Measurements from ENCODE around the gene PSMC6. TPM values are rescaled to one million over a fixed set of nuclear protein-coding genes. Genes with fewer than 3 reads are reported as not detected.
A peak's percentile ranks its signal among the peaks of the same experiment; 100 is the strongest.

PSMC6 gene
- total and polyA plus RNA-seq, 2 experiments from 2014 or later: 143 to 176 TPM

DNA sequence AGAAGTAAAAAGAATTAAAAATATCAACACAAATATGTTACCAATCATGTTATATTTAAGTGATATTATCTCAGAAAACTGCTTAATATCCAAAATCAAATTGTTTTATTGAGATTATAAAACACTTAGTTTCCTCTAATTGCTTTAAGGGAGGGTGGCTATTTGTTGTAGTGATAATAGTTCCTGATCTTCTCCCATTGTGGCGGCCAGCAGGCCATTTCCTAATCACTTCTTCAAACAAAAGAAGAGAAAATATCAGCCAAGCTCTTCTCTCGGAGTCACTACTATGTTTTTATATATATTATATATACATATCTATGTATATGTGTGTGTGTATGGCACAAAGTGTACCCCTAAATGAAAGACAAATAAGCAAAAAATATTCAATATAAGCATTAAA, 43.1 kb upstream of the PSMC6 start:
- no peak overlapping the region for H3K4me3 Mint-ChIP-seq
- Histone ChIP-seq H3K36me3 (ENCODE audit: insufficient read depth) (peaks cover 10% of the 10 kb centered on the region), H3K4me2 (0 out of 2 replicates have a peak overlapping the region, but pooled peaks have one; percentile 3), H3K4me1 (ENCODE audit: insufficient read depth) (peaks cover 4% of the 10 kb centered on the region; the same call in 1 of the 2 replicates), H3K79me2 (replicated peaks; ENCODE audit: insufficient read depth) (no peaks in the 10 kb centered on the region), H3F3A (replicated peaks; ENCODE audit: low read depth) (no peaks in the 10 kb centered on the region), H3K27ac (ENCODE audit: low read depth) (0 out of 2 replicates have a peak overlapping the region, but pooled peaks have one; percentile 0), H3K27me3 (ENCODE audit: insufficient read depth) (no peaks in the 10 kb centered on the region), H3K9me2 (ENCODE audit: insufficient read depth) (no peaks in the 10 kb centered on the region), H3K4me3 (no peak overlapping the region), H2AFZ (no peak overlapping the region), H4K20me1 (replicated peaks; ENCODE audit: insufficient read depth) (no peaks in the 10 kb centered on the region)
- H3K36me3 Mint-ChIP-seq (ENCODE audit: low read depth): peaks cover 13% of the 10 kb centered on the region; the same call in 2 of the 3 replicates
- peak overlapping the region; percentile 92 for H3K27ac Mint-ChIP-seq
- ATAC-seq: peak; percentile 56; the same call in 2 of the 3 replicates
- H3K4me1 Mint-ChIP-seq: peaks cover 15% of the 10 kb centered on the region
- peaks cover 2% of the 10 kb centered on the region for H3K27me3 Mint-ChIP-seq (ENCODE audit: insufficient read depth, low read depth, poor library complexity)
- H3K9me3 Mint-ChIP-seq: no peaks in the 10 kb centered on the region
- no peak for TF ChIP-seq EZH2 (IDR thresholded peaks at IDR 0.05; ENCODE audit: low read depth, unreplicated experiment)
- peak; percentile 31; the same call in 1 of the 2 replicates for TF ChIP-seq NANOG (IDR thresholded peaks at IDR 0.05; ENCODE audit: borderline replicate concordance)
- no peak for TF ChIP-seq JUNB (IDR thresholded peaks at IDR 0.05; ENCODE audit: unreplicated experiment)
- peak; percentile 42 for DNase-seq (ENCODE audit: low spot score)

DNA sequence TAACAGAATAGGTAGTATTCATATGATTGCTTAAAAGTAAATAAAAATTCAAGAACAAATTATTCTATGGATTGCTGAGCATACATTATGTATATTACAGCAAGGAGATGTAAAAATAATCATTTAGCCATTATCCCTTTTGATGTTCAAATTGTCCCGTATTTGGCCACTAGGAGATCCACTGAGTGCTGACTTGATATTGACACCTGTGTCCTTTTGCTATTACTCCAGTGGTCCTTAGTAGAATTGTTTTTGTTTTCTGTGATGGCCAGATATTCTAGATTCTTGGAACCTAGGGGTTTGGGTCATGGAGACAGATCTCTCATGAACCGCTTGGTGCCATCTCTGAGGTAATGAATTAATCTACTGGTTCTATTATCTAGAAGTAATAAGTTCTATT, 28.4 kb upstream of the PSMC6 start:
- H3K27ac Mint-ChIP-seq: no peak overlapping the region

DNA sequence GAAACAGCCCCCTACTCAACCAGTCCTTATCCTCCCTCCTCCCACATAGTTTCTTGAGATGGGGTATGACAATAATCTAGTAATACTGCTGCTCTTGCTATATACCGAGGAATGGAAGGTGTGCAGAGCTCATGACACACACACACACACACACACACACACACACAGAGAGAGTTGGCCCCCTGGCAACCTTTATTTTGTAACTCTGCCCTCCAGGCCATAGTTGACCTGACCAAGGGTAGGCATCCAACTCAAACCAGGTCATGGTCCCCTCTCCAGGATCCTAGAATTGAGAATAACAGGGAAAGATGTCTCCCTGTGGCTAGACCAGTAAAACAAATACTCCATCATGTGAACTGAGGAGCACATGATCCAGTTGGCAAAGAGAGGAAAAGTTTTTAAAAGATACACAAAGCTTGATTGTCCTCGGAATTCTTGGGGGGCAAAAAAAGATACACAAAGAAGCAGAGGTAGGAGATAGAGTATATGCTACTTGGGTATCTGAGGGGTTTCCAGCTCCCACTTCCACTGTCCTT, 22.9 kb upstream of the PSMC6 start:
- H3K4me3 ChIP-seq: no peak overlapping the region
- no peak for TF ChIP-seq STAT1 (IDR thresholded peaks at IDR 0.05; ENCODE audit: unreplicated experiment)
- TF ChIP-seq, protein P1, sequence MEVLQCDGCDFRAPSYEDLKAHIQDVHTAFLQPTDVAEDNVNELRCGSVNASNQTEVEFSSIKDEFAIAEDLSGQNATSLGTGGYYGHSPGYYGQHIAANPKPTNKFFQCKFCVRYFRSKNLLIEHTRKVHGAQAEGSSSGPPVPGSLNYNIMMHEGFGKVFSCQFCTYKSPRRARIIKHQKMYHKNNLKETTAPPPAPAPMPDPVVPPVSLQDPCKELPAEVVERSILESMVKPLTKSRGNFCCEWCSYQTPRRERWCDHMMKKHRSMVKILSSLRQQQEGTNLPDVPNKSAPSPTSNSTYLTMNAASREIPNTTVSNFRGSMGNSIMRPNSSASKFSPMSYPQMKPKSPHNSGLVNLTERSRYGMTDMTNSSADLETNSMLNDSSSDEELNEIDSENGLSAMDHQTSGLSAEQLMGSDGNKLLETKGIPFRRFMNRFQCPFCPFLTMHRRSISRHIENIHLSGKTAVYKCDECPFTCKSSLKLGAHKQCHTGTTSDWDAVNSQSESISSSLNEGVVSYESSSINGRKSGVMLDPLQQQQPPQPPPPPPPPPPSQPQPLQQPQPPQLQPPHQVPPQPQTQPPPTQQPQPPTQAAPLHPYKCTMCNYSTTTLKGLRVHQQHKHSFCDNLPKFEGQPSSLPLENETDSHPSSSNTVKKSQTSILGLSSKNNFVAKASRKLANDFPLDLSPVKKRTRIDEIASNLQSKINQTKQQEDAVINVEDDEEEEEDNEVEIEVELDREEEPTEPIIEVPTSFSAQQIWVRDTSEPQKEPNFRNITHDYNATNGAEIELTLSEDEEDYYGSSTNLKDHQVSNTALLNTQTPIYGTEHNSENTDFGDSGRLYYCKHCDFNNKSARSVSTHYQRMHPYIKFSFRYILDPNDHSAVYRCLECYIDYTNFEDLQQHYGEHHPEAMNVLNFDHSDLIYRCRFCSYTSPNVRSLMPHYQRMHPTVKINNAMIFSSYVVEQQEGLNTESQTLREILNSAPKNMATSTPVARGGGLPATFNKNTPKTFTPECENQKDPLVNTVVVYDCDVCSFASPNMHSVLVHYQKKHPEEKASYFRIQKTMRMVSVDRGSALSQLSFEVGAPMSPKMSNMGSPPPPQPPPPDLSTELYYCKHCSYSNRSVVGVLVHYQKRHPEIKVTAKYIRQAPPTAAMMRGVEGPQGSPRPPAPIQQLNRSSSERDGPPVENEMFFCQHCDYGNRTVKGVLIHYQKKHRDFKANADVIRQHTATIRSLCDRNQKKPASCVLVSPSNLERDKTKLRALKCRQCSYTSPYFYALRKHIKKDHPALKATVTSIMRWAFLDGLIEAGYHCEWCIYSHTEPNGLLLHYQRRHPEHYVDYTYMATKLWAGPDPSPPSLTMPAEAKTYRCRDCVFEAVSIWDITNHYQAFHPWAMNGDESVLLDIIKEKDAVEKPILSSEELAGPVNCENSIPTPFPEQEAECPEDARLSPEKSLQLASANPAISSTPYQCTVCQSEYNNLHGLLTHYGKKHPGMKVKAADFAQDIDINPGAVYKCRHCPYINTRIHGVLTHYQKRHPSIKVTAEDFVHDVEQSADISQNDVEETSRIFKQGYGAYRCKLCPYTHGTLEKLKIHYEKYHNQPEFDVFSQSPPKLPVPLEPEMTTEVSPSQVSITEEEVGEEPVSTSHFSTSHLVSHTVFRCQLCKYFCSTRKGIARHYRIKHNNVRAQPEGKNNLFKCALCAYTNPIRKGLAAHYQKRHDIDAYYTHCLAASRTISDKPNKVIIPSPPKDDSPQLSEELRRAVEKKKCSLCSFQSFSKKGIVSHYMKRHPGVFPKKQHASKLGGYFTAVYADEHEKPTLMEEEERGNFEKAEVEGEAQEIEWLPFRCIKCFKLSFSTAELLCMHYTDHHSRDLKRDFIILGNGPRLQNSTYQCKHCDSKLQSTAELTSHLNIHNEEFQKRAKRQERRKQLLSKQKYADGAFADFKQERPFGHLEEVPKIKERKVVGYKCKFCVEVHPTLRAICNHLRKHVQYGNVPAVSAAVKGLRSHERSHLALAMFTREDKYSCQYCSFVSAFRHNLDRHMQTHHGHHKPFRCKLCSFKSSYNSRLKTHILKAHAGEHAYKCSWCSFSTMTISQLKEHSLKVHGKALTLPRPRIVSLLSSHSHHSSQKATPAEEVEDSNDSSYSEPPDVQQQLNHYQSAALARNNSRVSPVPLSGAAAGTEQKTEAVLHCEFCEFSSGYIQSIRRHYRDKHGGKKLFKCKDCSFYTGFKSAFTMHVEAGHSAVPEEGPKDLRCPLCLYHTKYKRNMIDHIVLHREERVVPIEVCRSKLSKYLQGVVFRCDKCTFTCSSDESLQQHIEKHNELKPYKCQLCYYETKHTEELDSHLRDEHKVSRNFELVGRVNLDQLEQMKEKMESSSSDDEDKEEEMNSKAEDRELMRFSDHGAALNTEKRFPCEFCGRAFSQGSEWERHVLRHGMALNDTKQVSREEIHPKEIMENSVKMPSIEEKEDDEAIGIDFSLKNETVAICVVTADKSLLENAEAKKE (CRISPR knock-in tag; IDR thresholded peaks at IDR 0.05): no peak
- no peak for TF ChIP-seq JUNB (IDR thresholded peaks at IDR 0.05; ENCODE audit: unreplicated experiment)

More for the DNA sequence above, 28.4 kb upstream of the PSMC6 start:
- Histone ChIP-seq H4K20me1 (replicated peaks; ENCODE audit: insufficient read depth) (no peaks in the 10 kb centered on the region), H3K4me1 (ENCODE audit: insufficient read depth) (no peaks in the 10 kb centered on the region), H3K27me3 (ENCODE audit: insufficient read depth) (no peaks in the 10 kb centered on the region), H3K4me2 (no peak overlapping the region), H3K36me3 (ENCODE audit: insufficient read depth) (no peaks in the 10 kb centered on the region; the same call in 1 of the 2 replicates), H2AFZ (no peak overlapping the region), H3K4me3 (no peak overlapping the region), H3F3A (replicated peaks; ENCODE audit: low read depth) (no peaks in the 10 kb centered on the region), H3K9me2 (ENCODE audit: insufficient read depth) (no peaks in the 10 kb centered on the region), H3K79me2 (replicated peaks; ENCODE audit: insufficient read depth) (peaks cover 4% of the 10 kb centered on the region; the same call in 1 of the 2 replicates), H3K27ac (ENCODE audit: low read depth) (no peak overlapping the region)
- no peak overlapping the region for H3K4me3 Mint-ChIP-seq
- TF ChIP-seq JUNB (IDR thresholded peaks at IDR 0.05; ENCODE audit: unreplicated experiment) (no peak), ZNF331 (CRISPR knock-in tag; IDR thresholded peaks at IDR 0.05; ENCODE audit: low read depth) (no peak), POLR2AphosphoS5 (IDR thresholded peaks at IDR 0.05; ENCODE audit: low read depth) (no peak)
- TF ChIP-seq, protein P2, sequence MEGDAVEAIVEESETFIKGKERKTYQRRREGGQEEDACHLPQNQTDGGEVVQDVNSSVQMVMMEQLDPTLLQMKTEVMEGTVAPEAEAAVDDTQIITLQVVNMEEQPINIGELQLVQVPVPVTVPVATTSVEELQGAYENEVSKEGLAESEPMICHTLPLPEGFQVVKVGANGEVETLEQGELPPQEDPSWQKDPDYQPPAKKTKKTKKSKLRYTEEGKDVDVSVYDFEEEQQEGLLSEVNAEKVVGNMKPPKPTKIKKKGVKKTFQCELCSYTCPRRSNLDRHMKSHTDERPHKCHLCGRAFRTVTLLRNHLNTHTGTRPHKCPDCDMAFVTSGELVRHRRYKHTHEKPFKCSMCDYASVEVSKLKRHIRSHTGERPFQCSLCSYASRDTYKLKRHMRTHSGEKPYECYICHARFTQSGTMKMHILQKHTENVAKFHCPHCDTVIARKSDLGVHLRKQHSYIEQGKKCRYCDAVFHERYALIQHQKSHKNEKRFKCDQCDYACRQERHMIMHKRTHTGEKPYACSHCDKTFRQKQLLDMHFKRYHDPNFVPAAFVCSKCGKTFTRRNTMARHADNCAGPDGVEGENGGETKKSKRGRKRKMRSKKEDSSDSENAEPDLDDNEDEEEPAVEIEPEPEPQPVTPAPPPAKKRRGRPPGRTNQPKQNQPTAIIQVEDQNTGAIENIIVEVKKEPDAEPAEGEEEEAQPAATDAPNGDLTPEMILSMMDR (conservative IDR thresholded peaks at IDR 0.05; ENCODE audit: low read depth in 2 of 2): peak; percentile 27 to 54
- DNase-seq (ENCODE audit: low spot score) (peak; percentile 43), ATAC-seq (no peak)
- no peaks in the 10 kb centered on the region for H3K27me3 Mint-ChIP-seq (ENCODE audit: insufficient read depth, low read depth, poor library complexity)
- no peaks in the 10 kb centered on the region for H3K9me3 Mint-ChIP-seq
- H3K4me1 Mint-ChIP-seq: no peaks in the 10 kb centered on the region
- no peaks in the 10 kb centered on the region; the same call in 1 of the 3 replicates for H3K36me3 Mint-ChIP-seq (ENCODE audit: low read depth)

More for the DNA sequence above, 22.9 kb upstream of the PSMC6 start:
- H3K36me3 ChIP-seq (ENCODE audit: insufficient read depth): no peaks in the 10 kb centered on the region
- H3F3A ChIP-seq (replicated peaks; ENCODE audit: low read depth): no peaks in the 10 kb centered on the region
- H3K79me2 ChIP-seq (replicated peaks; ENCODE audit: insufficient read depth): peaks cover 56% of the 10 kb centered on the region
- no peak for ATAC-seq
- H3K9me2 ChIP-seq (ENCODE audit: insufficient read depth): no peaks in the 10 kb centered on the region
- no peak overlapping the region for H3K27ac ChIP-seq (ENCODE audit: low read depth)
- Mint-ChIP-seq H3K9me3 (no peaks in the 10 kb centered on the region), H3K4me1 (peaks cover 21% of the 10 kb centered on the region), H3K27ac (no peak overlapping the region), H3K27me3 (ENCODE audit: insufficient read depth, low read depth, poor library complexity) (peaks cover 2% of the 10 kb centered on the region), H3K36me3 (ENCODE audit: low read depth) (no peaks in the 10 kb centered on the region), H3K4me3 (no peak overlapping the region)
- H3K4me1 ChIP-seq (ENCODE audit: insufficient read depth): peaks cover 24% of the 10 kb centered on the region
- no peak overlapping the region for H2AFZ ChIP-seq
- no peak for DNase-seq (ENCODE audit: low spot score)
- 0 out of 2 replicates have a peak overlapping the region, but pooled peaks have one; percentile 16 for H3K4me2 ChIP-seq
- no peaks in the 10 kb centered on the region for H3K27me3 ChIP-seq (ENCODE audit: insufficient read depth)
- H4K20me1 ChIP-seq (replicated peaks; ENCODE audit: insufficient read depth): peaks cover 6% of the 10 kb centered on the region
